ENCODE measurements around the gene TBC1D10A.

Gene TBC1D10A

GRCh38 chr22:30357650-30358215 is 31.0 kb upstream of the TBC1D10A start:
- DNase-seq (ENCODE audit: extremely low read depth, low read depth): no peak
- TF ChIP-seq CTCF (IDR thresholded peaks at IDR 0.05; ENCODE audit: low read depth, low read length, missing control alignments): no peak
- H3K4me3 ChIP-seq (replicated peaks; ENCODE audit: low read depth, low read length): peak overlapping the region; percentile 78

GRCh38 chr22:30357236-30357570 is 30.5 kb upstream of the TBC1D10A start:
- TF ChIP-seq CTCF (IDR thresholded peaks at IDR 0.05; ENCODE audit: low read depth, low read length, missing control alignments): no peak
- peak overlapping the region; percentile 78 for H3K4me3 ChIP-seq (replicated peaks; ENCODE audit: low read depth, low read length)
- peak; percentile 4 for DNase-seq (ENCODE audit: extremely low read depth, low read depth)

GRCh38 chr22:30356449-30357235 is 29.9 kb upstream of the TBC1D10A start, which contains the start of the genes CCDC157 and SF3A1:
Gene CCDC157 (plus strand): TSS chr22:30357007. CDS start chr22:30366001, 8,994 bp downstream.
Gene SF3A1 (minus strand): TSS chr22:30356894. CDS start chr22:30356792, 102 bp downstream.
- H3K4me3 ChIP-seq (replicated peaks; ENCODE audit: low read depth, low read length): peak within 1 kb of the TSS; percentile 78
- DNase-seq (ENCODE audit: extremely low read depth, low read depth): peak; percentile 39
- TF ChIP-seq CTCF (IDR thresholded peaks at IDR 0.05; ENCODE audit: low read depth, low read length, missing control alignments): no peak

DNA sequence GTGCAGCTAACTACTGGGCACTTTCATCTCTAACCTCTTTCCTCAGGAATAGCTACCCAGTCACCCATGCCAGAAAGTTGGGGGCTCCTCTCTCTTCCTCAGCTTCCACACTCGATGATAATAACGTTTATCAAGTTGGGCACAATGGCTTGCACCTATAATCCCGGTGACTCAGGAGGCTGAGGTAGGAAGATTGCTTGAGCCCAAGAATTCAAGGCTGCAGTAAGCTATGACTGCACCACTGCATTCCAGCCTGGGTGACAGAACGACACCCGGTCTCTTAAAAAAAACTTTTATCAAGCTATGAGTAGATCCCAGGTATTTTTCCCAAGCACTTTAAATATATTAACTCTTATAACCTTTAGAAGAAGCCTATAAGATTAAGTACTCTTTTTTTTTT is 27.9 kb upstream of the TBC1D10A start:
- no peak overlapping the region; the same call in 1 of the 2 replicates for H3K4me3 ChIP-seq (replicated peaks; ENCODE audit: low read depth, low read length)
- no peak for TF ChIP-seq CTCF (IDR thresholded peaks at IDR 0.05; ENCODE audit: low read depth, low read length, missing control alignments)
- DNase-seq (ENCODE audit: extremely low read depth, low read depth): no peak

GRCh38 chr22:30351226-30351625 is 24.5 kb upstream of the TBC1D10A start:
- DNase-seq (ENCODE audit: extremely low read depth, low read depth): no peak
- no peak for TF ChIP-seq CTCF (IDR thresholded peaks at IDR 0.05; ENCODE audit: low read depth, low read length, missing control alignments)
- H3K4me3 ChIP-seq (replicated peaks; ENCODE audit: low read depth, low read length): no peak overlapping the region

DNA sequence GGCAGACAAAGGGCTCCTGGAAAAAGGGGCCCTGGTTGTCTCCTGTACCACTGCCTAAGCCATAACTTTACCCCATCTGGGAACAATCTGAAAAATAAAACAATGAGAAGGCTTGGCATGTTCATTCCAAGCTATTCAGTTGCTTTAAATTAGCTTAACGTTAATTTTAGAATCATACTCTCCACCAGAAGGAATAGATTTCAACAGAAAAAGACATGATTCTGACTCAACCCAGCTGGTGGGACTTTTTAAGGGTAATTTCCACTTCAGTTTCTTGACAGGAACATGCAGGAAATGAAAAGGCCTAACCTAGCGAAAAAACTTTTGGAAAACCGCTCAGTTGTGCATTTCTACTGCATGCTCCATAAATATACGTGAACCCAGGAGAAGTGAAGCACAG is 22.1 kb upstream of the TBC1D10A start:
- no peak overlapping the region for H3K4me3 ChIP-seq (replicated peaks; ENCODE audit: low read depth, low read length)
- DNase-seq (ENCODE audit: extremely low read depth, low read depth): peak; percentile 30
- no peak for TF ChIP-seq CTCF (IDR thresholded peaks at IDR 0.05; ENCODE audit: low read depth, low read length, missing control alignments)
